Fibroblast of peridontal ligament (primary cell): ENCODE results near the gene PLA2G1B.
A peak's percentile ranks its signal among the peaks of the same experiment; 100 is the strongest.
"Not testable (repeated sequence)": the region's sequence is repeated elsewhere in the genome, so short reads cannot be mapped to it uniquely, and the experiment has no call there.

Experiments used
- DNase-seq: peaks from one replicate; pipeline ENCODE4 v3.0.0-alpha.2; 2010; ENCODE audit errors: extremely low read depth

PLA2G1B gene

GRCh38 chr12:120358412-120359100, 31.0 kb upstream of the PLA2G1B start:
- DNase-seq: no peak

DNA sequence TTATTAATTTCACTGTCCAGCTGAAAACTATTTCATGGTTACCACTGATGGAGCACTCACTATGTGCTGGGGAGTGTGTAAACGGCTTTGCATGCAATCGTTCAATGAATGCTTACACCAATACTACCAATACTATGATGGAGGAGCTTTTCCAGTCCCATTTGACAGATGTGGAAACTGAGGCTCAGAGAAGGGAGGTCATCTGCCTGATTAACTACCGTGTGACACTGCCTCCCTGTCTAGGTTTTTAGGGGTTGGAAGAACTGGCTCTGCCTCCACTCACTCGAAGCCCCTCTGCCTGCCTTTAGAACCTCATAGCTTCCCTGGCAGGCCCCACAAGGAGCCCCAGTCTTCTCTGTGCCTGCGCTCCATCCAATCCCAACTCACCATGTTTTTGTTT, 29.5 kb upstream of the PLA2G1B start:
- no peak for DNase-seq

GRCh38 chr12:120356567-120357030, 29.0 kb upstream of the PLA2G1B start:
- peak; percentile 77 for DNase-seq

DNA sequence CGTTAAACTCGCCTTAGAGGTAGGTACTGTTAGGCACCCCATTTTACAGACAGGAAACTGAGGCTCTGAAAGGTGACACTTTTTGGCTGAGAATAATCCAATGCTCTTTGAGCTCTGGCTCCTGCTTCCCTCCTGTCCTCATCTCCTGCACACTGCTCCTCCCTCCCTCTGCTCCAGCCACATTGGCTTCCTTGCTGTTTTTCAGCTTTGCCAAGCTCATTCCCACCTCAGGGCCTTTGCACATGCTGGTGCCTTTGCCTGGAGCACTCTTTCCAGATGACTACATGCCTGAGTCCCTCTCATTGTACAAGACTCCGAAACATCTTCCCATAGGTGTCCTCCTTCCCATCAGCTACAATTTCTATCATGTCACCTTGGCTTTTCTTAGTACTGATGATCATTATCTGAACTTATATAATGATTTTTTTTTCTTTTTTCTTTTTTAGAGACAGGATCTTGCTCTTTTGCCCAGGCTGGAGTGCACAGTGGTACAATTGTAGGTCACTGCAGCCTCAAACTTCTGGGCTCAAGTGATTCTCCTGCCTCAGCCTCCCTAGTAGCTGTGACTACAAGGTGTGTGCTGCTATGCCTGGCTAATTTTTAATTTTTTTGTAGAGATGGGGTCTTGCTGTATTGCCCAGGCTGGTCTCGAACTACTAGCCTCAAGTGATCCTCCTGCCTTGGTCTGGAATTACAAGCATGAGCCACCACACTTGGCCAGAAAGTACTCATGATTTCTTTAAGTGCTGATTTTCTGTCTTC, 26.2 kb upstream of the PLA2G1B start:
- no peak for DNase-seq

- DNase-seq: no peak
These were observed 25.6 kb upstream of the PLA2G1B start for GRCh38 chr12:120353136-120353535.

- DNase-seq: peak; percentile 42
These were observed 24.5 kb upstream of the PLA2G1B start for GRCh38 chr12:120352117-120352516.

- no peak for DNase-seq
These were observed 23.2 kb upstream of the PLA2G1B start for GRCh38 chr12:120350576-120351350.

- no peak for DNase-seq
These were observed 20.2 kb upstream of the PLA2G1B start for GRCh38 chr12:120347766-120348165.

DNA sequence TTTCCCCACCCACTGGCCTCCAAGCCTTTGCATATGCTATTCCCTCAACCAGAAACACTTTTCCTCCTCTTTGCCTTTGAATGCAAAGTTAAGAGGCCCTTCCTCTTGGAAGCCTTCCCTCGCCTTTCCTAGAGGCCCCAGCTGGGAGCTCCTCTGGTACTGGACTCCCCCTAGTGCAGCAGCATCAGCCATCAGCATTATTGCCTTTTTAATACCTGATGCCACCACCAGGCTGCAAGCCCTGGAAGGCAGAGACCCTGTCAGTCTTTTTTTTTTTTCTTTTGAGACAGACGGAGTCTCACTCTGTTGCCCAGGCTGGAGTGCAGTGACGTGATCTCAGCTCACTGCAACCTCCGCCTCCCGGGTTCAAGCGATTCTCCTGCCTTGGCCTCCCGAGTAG, 19.1 kb upstream of the PLA2G1B start:
- DNase-seq: no peak

DNA sequence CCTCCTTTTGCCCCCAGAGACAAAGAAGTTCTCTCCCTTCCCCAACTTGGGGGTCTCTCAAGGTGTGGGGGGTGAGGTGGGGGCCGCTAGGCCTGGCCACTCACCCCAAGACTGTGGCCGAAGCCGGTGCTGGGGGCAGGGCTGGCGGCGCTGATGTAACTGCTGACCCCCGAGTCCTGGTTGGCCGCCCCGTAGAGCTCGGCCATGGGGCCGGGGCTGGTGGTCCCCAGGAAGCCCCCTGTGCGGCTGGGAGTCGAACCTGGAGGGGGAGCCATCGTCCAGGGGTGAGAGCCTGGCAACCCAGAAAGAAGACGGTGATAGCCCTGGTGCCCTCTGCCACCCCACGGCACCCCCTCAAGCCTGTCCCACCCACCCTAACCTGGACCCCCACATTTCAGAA, 18.5 kb upstream of the PLA2G1B start:
- DNase-seq: no peak

- no peak for DNase-seq
These were observed 16.1 kb upstream of the PLA2G1B start for GRCh38 chr12:120343692-120344091.

- DNase-seq: no peak
These were observed 15.5 kb upstream of the PLA2G1B start for GRCh38 chr12:120343039-120343537.

GRCh38 chr12:120342175-120343038, 14.8 kb upstream of the PLA2G1B start:
- DNase-seq: no peak

DNA sequence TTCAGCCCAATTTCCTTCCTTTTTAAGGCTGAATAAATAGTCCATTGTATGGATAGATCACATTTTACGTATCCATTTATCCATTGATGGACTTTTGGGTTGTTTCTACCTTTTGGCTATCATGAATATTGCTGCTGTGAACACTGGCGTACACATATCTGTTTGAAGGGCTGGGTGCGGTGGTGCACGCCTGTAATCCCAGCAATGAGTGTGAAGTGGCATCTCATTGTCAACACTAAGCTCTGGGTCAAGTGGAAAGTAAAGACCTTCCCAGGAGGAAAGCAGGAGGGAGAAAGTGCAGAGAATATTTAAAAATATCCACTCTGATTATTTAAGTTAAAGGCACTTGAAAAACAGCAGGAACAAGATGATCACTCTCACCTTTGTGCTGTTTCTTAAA, 11.7 kb upstream of the PLA2G1B start:
- DNase-seq: no peak

- DNase-seq: no peak
These were observed 10.2 kb upstream of the PLA2G1B start for GRCh38 chr12:120337730-120338129.

GRCh38 chr12:120336392-120336791, 8.8 kb upstream of the PLA2G1B start:
- not testable (repeated sequence) for DNase-seq

GRCh38 chr12:120335447-120335846, 7.9 kb upstream of the PLA2G1B start:
- DNase-seq: peak; percentile 23

DNA sequence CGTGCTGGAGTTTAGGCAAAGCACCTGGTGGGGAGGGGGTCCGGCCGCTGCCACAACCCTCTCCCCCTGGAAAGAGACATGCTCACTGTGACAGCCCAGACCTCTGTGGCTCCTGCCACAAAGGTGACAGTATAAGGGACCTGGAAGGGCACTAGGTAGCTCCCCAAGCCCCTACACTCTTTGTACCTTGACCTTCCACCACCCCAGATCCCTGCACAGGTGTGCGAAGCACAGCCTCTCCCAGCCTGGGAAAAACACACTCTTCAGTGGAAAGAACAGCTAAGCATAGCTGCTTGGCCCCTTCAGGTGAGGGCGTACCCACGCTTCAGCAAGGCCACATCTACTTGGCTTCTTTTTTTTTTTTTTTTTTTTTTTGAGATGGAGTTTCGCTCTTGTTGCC, 4.9 kb upstream of the PLA2G1B start:
- DNase-seq: no peak

GRCh38 chr12:120332041-120332440, 4.5 kb upstream of the PLA2G1B start:
- no peak for DNase-seq

DNA sequence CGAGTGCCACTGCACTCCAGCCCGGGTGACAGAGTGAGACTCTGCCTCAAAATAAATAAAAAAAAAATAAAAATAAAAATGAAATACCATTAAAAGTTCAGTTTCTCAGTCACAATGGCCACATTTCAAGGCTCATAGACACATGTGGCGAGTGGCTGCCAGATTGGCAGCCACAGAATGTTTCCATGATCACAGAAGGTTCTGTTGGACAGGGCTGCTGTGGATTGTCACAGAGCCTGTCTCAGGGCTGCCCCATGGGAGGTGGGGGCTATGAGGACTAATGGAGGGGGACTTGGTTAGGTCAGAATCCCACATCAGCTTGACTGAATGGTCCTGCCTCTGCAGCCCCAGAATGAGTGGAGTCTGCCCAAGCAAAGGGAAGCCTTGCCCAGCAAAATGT, 3.8 kb upstream of the PLA2G1B start:
- no peak for DNase-seq

- no peak for DNase-seq
These were observed 649 bp upstream of the PLA2G1B start for GRCh38 chr12:120328228-120328627.
